Femur (tissue), 1 donor: ENCODE results near the gene PDCD1.
"Not testable (repeated sequence)": the region's sequence is repeated elsewhere in the genome, so short reads cannot be mapped to it uniquely, and the experiment has no call there.

Source experiments
- DNase-seq: peaks from one replicate; pipeline ENCODE4 v3.0.0-alpha.2; 2017

PDCD1 gene

GRCh38 chr2:241877197-241877685 lies 18.5 kb upstream of the PDCD1 start:
- DNase-seq: peak; percentile 22

- DNase-seq: peak; percentile 23
These were observed 18.0 kb upstream of the PDCD1 start for GRCh38 chr2:241876528-241877196.

GRCh38 chr2:241875754-241876527 lies 17.2 kb upstream of the PDCD1 start:
- DNase-seq: not testable (repeated sequence)

GRCh38 chr2:241874277-241874925 lies 15.7 kb upstream of the PDCD1 start:
- no peak for DNase-seq

GRCh38 chr2:241873803-241874110 lies 15.1 kb upstream of the PDCD1 start:
- no peak for DNase-seq

- DNase-seq: peak; percentile 20
These were observed 14.5 kb upstream of the PDCD1 start for GRCh38 chr2:241873081-241873802.

GRCh38 chr2:241872313-241872642 lies 13.6 kb upstream of the PDCD1 start:
- no peak for DNase-seq

GRCh38 chr2:241871538-241872312 lies 13.0 kb upstream of the PDCD1 start:
- peak; percentile 19 for DNase-seq

- peak; percentile 39 for DNase-seq
These were observed 12.2 kb upstream of the PDCD1 start for GRCh38 chr2:241870611-241871537.

GRCh38 chr2:241870081-241870541 lies 11.4 kb upstream of the PDCD1 start:
- DNase-seq: peak; percentile 16

GRCh38 chr2:241869087-241869961 lies 10.6 kb upstream of the PDCD1 start, which contains the start of gene RTP5:
Gene RTP5, plus strand, starts transcription at chr2:241869729. Its CDS starts 28 bp downstream, at chr2:241869757.
- DNase-seq: no peak

GRCh38 chr2:241868661-241869081 lies 10.0 kb upstream of the PDCD1 start:
- DNase-seq: no peak

GRCh38 chr2:241867776-241868420 lies 9.2 kb upstream of the PDCD1 start:
- DNase-seq: peak; percentile 29

- DNase-seq: no peak
These were observed 8.3 kb upstream of the PDCD1 start for GRCh38 chr2:241866790-241867645.

GRCh38 chr2:241865957-241866789 lies 7.5 kb upstream of the PDCD1 start:
- DNase-seq: peak; percentile 65

GRCh38 chr2:241865416-241865956 lies 6.8 kb upstream of the PDCD1 start:
- no peak for DNase-seq

GRCh38 chr2:241864850-241865213 lies 6.1 kb upstream of the PDCD1 start:
- DNase-seq: no peak
